Thyroid gland (tissue), 4 donors: ENCODE measurements around the gene ALDH1A1.

Experiments
- POLR2A ChIP-seq, 2 donors: fragments of 450-650 bp; IDR thresholded peaks; one replicate each; pipeline ENCODE4 v1.6.1; 2017; ENCODE audit warnings: antibody characterized with exemption in 2 of 2, mild to moderate bottlenecking in 2 of 2, moderate library complexity in 1 of 2
- TF ChIP-seq, protein P1 (sequence below), 6 experiments: fragments of 200-600 bp in 3 of 6; fragments of 450-650 bp in 3 of 6; sonication (generic) in 3 of 6; IDR thresholded peaks; one replicate each; pipeline ENCODE4 v1.5.1; 2016 to 2019; ENCODE audit warnings: antibody characterized with exemption in 6 of 6, mild to moderate bottlenecking in 2 of 6, inconsistent platforms in 1 of 6, moderate library complexity in 1 of 6

DNA sequence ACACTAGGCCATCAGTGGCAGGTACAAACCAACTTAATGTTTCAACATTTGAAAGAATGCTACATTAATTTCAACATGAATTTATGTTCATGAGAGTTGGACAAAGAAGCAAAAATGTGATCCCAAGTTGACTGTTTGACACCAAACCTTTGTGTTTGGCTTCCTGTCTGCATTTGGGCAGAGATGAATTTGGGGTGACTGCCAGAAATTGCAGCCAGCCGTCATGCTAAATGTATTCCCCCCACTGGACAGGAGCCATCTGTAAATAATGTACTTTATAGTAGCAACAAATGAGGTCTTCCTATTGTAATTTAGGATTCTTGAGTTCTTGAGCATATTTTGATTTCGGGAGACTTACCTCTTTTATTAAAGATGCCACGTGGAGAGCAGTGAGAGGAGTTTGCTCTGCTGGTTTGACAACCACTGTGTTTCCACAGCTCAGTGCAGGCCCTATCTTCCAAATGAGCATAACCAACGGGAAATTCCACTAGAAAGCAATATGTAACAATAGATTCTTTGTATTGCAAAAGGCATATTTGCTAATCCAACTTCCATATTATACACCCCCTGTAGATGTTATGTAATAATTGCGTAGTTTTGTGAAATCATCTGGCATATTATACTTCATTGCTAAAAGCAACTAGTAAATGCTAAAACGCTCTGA, 27.6 kb downstream of the ALDH1A1 start:
- TF ChIP-seq, protein P1, sequence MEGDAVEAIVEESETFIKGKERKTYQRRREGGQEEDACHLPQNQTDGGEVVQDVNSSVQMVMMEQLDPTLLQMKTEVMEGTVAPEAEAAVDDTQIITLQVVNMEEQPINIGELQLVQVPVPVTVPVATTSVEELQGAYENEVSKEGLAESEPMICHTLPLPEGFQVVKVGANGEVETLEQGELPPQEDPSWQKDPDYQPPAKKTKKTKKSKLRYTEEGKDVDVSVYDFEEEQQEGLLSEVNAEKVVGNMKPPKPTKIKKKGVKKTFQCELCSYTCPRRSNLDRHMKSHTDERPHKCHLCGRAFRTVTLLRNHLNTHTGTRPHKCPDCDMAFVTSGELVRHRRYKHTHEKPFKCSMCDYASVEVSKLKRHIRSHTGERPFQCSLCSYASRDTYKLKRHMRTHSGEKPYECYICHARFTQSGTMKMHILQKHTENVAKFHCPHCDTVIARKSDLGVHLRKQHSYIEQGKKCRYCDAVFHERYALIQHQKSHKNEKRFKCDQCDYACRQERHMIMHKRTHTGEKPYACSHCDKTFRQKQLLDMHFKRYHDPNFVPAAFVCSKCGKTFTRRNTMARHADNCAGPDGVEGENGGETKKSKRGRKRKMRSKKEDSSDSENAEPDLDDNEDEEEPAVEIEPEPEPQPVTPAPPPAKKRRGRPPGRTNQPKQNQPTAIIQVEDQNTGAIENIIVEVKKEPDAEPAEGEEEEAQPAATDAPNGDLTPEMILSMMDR (IDR thresholded peaks at IDR 0.05): no peak
- no peak for TF ChIP-seq POLR2A (IDR thresholded peaks at IDR 0.05)
